GM19238 (cell line): ENCODE results near the gene LSM14B.
A peak's percentile ranks its signal among the peaks of the same experiment; 100 is the strongest.

Source experiments
- DNase-seq: peaks from one replicate; pipeline ENCODE4 v3.0.0; 2011; ENCODE audit warnings: low spot score; ENCODE audit not compliant: insufficient read length

The LSM14B gene

GRCh38 chr20:62132421-62132820 lies 10.1 kb downstream of the LSM14B start:
- DNase-seq, result no peak

GRCh38 chr20:62133051-62133845 lies 11.0 kb downstream of the LSM14B start:
- DNase-seq, result no peak

- no peak for DNase-seq
Observed at GRCh38 chr20:62133864-62134263, 11.6 kb downstream of the LSM14B start.

- DNase-seq, result no peak
Observed at GRCh38 chr20:62134735-62135231, 12.5 kb downstream of the LSM14B start.

GRCh38 chr20:62135573-62136266 lies 13.4 kb downstream of the LSM14B start:
- no peak for DNase-seq

- peak; percentile 44 for DNase-seq
Observed at GRCh38 chr20:62136283-62137091, 14.2 kb downstream of the LSM14B start.

GRCh38 chr20:62137092-62137384 lies 14.8 kb downstream of the LSM14B start:
- no peak for DNase-seq

GRCh38 chr20:62137478-62138203 lies 15.4 kb downstream of the LSM14B start:
- DNase-seq, result no peak

- no peak for DNase-seq
Observed at GRCh38 chr20:62138204-62138543, 15.9 kb downstream of the LSM14B start.

GRCh38 chr20:62138912-62139311 lies 16.6 kb downstream of the LSM14B start:
- no peak for DNase-seq

GRCh38 chr20:62139636-62140035 lies 17.4 kb downstream of the LSM14B start:
- DNase-seq, result no peak

GRCh38 chr20:62141043-62141396 lies 18.7 kb downstream of the LSM14B start:
- DNase-seq, result no peak

GRCh38 chr20:62141397-62142251 lies 19.3 kb downstream of the LSM14B start:
- no peak for DNase-seq

GRCh38 chr20:62142252-62143080 lies 20.2 kb downstream of the LSM14B start:
- no peak for DNase-seq

GRCh38 chr20:62143081-62143956 lies 21.0 kb downstream of the LSM14B start, which contains the start of the genes PSMA7 and SS18L1:
Gene PSMA7 (minus strand): TSS chr20:62143394. CDS start chr20:62143303, 91 bp downstream.
Gene SS18L1 (plus strand): TSS chr20:62143769. CDS start chr20:62143821, 52 bp downstream.
- DNase-seq, result peak; percentile 96

GRCh38 chr20:62143957-62144825 lies 21.9 kb downstream of the LSM14B start:
- DNase-seq, result peak; percentile 60

- DNase-seq, result no peak
Observed at GRCh38 chr20:62145688-62146018, 23.4 kb downstream of the LSM14B start.
